GM21528 (cell line): ENCODE measurements around the gene EPHB6.

ENCODE experiments used
- ATAC-seq: cut with Tn5 transposase; IDR thresholded peaks from one replicate; pipeline ENCODE4 v1.9.1; 2021; ENCODE audit warnings: mild to moderate bottlenecking, moderate library complexity; ENCODE audit not compliant: unreplicated experiment, low FRiP score

The EPHB6 gene

DNA sequence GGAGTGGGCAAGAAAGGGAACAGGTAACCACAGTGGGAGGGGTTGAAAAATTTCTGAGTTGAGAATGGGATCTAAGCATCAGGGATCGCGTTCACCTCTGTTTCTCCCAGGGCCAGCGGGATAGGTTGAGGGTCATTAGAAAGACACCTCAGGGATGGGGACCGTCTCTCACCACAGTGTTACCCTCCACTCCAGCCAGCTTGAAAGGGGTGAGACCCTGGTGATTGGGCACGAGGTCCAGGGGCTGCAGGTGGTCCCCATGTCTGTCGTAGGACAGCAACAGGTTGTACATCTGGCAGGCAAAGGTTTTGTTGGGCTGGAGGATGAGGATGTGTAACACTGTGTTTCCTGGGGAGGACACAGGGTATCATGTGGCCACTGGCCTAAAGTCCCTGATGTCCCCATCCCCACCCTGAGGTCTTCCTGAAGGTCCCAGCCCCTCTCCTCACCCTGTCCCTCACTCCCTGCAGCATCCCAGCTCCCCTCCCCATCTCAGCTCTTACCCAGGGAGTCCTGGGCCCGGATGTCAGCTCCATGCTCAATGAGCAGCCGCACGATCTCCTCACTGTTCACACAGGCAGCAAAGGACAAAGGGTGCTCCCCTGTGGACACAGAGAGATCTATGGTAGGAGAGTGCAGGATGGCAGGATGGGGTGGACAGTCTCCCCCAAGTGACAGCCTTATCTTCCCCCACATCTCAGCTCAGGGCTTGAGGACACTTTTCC is 21.5 kb downstream of the EPHB6 start:
- ATAC-seq: no peak

DNA sequence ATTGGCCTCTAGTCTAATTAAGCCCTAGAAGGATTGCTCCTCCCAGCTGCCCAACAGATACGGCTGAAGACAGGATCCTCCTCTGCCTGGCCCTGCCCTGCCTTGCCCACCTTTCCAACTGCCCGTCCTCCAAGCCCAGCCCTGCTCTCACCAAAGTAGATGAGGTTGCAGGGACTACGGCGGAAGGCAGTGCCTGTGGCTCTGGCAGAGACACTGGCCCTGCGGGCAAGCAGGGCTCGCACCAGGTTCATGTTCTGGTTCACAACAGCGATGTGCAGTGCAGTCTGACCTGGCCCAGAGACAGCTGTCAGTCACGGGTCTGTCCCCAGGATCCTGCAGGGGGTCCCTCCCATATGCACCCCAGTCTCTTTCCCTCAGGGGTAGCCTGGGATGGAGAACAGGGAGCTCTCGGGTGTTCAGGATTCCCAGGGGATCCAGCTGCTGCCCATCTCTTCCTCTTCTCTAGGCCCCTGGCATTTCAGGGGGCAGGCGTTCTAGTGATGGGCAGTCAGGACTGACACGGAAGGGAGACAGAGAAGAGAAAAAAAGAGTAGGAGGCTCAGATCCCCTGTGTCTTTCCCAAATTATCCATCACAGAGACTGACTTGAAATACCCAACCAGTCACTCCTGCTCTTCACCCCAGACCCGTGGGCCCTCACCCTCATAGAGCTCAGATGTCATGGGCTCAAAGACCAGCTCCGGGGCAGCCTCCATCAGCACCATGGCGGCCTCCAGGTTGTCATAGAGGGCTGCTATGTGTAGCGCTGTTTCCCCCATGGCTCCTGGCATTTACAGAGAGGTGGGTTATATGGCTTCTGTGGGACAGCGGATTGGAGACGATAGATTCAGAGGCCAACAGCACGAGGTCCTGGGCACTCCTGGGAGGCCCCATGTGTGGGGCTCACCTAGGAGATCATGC is 22.4 kb downstream of the EPHB6 start:
- ATAC-seq: no peak

DNA sequence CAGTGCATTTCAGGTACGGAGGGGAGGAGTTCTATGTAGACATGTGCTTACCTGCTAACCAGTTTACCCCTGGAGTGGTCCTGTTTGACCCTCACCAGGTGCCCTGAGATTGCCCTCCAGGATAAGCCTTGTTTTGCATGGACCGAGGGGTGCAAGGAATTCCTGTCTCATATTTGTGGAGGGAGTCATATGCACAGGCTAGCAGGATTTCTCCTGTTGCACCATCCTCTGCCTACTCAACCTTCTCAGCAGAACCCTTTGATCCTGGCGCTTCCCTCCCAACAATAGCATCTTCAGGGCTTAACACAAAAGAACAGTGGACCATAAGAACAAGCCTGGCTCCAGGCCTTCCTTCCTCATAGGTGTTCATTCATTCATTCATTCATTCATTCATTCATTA is 23.4 kb downstream of the EPHB6 start:
- ATAC-seq: no peak

DNA sequence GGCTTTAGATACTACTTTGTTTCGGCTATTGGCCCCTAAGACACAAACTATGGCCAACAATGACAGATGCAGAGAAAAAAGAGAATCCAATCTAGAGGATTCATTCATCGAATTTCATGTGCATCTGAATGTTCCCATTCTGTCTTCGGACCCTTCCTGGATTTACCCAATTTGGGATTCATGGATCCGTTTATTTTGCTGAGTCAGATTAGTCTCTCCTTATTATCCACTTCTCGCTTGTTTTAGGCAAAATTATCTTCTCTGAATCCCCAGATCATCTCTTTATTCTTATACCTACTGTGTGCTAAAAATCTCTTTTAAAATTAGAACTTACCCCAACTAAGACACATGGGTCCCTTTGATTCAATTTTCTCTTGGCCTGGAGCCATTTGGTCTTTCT is 24.2 kb downstream of the EPHB6 start:
- no peak for ATAC-seq

DNA sequence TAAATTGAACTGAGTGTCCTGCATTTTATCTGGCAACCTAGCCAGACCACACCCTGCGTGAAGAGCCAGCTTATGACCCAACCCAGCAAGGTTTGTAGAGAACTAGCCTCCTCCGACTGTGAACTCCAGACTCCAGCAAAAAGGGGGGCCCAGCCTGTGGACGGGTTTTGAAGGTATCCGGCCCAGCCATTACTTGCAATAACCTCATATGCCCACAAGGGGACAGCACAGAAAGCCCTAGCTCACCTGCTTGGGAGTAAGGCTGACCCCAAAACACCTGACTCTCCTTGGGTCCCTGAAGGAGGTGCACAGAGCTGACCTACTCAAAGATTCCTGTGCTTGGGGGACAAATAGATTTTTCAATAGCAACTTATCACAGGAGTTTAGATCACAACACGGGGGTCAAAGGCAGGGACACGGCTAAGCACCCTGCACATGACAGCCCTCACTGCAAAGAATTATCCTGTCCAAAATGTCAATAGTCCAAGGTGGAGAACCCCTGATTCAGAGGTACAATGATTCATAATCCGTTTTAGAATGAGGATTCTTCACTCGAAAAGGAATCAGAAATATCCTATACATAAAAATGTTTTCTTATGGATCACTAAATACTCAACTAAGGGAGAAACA is 26.1 kb downstream of the EPHB6 start:
- ATAC-seq: peak; percentile 63

DNA sequence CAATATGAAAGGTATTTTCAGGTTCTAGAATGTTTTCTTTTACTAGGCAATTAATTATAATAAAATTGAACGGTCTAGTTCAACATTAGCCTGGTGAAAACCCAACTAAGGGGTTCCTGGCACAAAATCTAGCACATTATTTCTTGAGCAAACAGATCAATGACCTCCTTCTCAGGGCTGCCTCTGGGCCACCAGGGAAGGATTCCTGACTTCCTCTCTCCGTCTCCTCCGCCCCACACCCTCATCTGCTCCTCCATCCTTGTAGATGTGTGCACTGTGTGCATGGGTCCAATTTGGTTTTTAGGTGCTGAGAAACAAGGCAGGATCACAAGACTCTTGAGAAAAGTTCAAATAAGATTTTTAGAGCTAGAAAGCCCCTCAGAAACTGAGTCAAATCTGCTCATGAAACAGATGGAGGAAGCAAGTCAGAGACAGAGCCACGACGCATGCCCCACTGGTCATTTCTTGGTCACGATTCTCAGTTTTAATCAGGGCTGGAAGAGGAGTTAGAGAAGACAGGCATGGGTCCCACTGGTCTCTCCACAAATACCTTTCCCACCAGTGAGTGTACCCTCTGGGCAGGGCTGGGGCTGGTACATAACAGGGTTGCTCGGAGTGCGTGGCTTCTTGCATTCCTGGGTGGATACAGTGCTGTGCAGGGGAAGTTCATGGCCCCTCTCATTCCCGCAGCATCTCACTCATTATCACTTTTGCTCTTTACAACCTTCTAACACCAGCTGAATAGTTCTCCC is 26.9 kb downstream of the EPHB6 start:
- no peak for ATAC-seq

DNA sequence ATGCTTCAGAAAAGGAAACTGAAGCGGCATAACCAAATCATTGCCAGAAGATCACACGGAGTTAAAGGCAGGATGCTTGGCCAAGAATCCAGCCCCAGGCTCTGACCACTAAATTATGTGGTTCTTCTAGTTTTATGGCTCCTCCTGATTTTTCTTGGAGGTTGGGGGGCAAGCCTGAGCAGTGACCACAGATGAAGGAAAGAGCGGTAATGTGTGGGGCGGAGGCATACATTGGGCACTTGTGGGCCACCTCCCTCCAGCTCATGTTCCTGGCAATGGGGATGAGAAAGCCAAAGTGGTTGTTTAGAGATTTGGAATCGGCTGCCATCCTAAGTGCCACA is 27.4 kb downstream of the EPHB6 start:
- no peak for ATAC-seq

DNA sequence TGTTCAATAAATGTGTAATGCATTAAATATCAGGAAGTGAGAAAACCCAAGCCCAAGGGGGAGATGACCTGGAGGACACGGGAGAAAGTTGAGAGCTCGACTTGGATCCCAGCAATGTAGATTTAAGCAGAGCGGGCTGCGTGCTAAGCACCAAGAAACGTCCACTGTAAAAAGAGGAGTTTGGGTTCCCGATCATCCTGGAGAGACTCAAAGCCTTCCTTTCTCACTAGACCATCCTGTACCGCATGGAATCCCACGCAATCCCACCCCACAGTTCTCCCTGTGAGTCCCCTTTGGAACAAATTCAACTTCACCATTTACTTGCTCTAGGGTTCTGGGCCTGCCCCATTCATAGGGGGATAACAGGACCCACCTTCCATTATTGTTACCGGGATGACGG is 28.3 kb downstream of the EPHB6 start:
- no peak for ATAC-seq

DNA sequence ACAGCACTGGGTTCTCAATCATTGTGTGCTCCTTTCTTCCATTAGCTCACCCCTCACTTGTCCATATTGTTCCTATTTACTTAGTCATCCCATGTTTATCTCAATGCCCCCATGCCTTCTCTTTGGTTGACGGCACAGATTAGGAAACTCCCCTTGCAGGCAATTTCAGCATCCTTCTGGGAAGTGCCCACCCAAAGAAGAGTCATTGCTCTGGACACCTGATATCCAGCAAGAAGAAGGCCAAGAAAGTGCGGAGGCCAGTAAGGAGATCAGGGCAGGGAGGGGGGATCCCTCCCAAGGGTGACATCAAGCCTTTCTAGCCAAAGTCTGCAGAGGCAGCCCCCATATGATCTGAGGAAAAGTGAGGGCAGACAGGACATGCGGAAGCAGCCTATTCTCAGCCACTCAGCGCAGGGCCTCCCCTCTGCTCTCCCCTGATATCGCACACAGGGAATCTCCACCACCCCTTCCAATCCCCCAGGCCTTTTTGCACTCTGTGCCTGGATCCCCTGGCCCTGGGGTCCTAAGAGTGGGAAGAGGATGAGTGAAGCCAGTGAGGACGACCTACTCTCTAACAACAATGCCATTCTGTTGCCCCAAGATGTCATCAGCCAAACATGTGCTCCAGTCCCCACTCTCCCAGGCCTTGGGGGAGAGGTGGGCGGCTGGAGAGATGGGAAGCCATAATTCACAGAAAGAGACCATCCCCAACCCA is 28.9 kb downstream of the EPHB6 start:
- ATAC-seq: no peak

DNA sequence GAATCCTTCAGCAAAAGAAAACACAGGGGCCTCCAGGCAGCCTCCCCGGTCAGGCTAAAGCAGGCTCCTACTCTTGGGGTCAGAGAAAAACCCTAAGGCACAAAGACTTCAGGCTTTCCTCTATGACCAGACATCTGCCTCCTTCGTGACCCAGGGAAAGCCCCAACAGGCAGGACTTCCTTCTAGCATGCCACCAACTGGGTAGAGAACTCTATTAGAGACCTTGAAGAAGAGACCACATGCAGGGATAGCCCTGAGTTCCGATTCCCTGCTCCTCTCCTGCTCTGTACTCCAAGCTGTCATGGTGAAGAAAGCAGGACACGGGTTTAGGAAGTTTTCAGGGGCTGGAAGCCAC is 29.4 kb downstream of the EPHB6 start:
- no peak for ATAC-seq

DNA sequence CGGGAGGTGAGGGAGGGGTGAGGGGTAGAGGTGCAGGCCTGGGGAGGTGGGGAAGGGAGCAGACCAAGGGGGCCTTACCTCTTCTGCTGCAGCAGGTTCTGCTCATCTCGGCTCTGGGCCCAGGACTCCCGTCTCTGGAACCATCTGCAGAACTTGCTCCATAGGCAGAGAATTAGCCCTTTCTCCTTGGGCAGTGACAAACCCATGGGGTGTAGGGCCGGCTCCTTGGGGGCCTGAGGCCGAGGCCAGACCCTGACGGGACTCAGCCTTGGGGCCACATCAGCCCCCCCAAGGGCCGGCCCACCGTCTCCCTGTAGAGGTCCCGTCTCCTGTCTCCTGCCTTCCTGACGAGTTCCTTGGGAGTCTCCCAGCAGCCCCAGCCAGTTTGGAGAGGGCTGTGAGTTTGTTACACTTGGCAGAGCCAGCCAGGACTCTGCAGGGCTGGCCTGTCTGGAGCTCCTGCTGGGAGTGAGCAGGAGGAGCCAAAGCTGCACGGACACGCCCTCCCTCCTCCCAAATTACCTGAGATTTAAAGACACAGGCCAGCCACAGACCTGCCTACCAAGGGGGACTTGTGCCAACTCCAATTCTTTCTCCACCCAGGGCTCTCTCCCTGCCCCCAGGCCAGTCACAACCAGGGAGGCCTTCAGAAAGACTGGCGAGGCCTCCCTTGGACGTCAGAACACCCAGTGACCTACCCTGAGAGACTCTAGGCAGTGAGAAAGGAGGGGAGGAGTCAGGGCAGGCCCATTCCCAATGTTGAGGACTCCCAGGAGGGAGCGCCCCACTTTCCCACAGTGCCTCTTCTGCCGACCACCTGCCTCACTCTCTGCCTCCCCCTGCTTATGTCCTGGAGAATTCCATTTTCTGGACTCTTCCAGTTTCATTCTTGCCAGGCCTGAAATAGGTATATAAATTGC is 30.7 kb downstream of the EPHB6 start, which contains the start of gene TRPV6:
Gene TRPV6 (minus strand): TSS at position 435 of the 920 bp plus-strand sequence.
- ATAC-seq: no peak

DNA sequence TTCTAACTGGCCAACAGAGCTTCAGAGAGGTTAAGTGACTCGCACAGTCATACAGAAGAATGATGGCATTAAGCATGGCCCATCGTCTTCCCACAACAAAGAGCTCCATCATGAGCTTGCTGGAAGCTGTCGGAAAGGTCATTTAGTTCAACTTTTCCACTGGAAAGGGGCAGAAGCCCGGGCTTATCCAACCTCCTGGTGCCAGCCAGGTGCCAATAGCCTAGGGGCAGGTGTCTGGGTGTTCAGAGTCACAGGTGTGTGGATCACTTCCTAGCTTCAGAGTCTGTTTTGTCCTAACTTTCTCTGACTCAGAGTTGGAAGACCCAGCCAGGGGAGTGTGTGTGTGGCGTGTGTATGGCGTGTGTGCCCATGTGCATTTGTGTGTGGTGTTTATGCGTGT is 32.0 kb downstream of the EPHB6 start:
- ATAC-seq: no peak

DNA sequence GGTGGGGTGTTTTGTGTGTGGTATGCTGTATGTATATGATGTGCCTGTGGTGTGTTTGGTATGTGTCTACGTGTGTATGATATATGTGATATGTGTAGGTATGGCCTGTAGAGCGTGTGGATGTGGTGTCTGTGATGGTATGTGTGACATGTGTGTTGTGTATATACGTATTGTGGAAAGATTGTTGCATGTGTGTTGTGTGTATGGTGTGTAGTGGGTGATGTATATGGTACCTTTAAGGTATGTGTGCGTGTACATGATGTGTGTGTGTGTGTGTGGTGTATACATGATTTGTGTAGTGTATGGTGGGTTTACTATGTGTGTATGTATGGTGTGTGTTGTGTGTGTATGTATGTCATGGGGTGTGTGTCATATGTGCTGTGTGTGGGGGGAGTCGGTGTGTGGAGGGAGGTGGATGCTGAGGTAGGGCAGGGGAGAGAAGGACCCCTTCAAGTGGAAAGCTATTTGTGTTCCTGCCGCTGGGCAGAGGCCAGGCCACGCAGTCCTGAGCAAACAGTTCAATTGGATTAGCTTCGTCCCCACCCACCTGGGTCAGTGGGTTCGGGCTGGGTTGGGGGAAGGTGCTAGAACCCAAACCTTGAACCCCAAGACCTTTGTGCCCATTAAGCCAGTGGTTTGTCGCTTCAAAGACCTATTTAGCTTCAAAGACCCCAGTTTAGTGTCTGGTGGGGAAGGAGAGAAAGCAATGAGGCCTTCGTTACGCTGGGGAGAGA is 32.6 kb downstream of the EPHB6 start:
- no peak for ATAC-seq

DNA sequence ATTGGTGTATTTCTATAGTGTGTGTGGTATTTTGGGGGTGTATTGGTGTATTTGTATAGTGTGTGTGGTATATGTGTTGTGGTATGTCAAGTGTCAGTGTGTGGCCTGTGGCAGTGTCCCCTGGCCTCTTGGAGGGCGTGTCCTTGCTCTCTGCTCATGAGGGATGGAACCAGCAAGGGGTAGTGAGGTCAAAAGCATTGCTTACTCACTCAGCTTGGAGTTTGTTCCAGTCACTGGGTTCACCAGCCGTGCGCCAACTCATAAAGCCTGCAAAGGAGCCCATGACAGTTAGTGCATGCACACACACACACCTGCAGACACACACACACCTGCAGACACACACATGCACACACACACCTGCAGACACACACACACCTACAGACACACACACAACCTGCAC is 34.9 kb downstream of the EPHB6 start:
- no peak for ATAC-seq

DNA sequence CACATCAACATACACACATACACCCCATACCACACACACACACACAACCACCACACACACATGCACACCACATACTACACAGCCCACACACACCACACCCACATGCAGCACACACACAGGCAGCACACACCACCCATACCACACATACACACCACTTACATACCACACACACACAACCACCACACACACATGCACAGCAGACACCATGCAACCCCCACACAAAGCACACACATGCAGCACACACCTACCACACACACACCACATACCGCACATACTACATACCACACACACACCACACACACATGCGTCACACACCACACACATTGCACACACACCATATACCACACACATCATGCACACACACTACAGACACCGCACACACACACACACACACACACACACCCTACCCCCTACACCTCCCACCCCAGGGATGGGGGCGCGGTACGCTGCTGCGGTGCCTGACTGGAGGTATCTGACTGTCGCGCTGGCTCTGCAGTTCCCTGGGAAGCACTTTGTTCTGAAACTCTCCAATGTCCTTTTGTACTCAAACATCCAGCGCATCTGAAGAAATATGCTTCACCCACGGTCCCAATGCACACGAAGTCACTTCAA is 36.1 kb downstream of the EPHB6 start:
- ATAC-seq: no peak

DNA sequence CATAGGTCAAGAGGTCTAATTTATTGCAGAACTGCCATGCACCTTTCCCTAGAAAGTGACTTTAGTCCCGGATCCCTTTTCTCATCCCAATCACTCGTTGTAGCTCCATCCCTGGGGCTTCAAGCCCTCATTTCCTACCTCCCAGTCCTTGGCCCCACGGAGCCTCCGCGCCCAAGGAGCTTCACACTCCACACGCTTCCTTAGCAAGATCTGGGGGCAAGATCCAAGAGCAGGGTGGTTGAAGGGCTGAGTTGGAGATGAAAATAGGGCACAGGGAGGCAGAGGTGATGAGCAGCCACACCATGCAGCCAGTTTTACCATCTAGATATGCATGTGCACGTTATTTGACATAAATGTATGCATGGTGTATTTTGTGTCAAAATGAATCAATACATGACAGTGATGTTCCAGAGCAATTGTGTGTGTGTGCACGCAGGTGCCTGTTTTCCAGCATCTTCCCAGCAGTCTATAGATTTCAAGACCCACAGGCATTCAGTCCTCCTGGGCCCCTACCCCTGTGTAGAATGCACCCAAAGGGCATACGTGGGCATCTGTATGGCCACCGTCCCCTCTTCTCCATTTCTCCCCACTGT is 36.7 kb downstream of the EPHB6 start:
- ATAC-seq: no peak

DNA sequence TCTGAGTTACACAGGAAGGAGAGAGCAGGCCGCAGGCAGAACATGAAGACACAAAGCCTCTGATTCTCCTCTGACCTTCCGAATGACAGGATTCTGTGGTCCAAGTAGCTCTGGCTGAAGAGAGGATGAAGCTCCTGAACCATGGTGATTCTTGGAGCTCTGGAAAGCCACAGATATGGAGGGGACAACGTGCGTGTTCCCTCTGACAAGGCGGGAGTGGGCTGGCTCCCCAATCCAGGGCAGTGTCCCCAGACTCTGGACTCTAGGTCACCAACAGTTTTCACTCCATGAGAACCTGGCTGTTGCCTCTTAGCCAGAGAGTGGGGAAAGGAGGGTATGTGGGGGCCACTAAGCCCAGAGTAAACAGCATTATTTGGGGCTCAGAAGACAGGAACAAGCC is 38.1 kb downstream of the EPHB6 start:
- ATAC-seq: no peak
